Stimulated activated CD8-positive, alpha-beta memory T cell treated with anti-CD3 and anti-CD28 coated beads, Interleukin-12 subunit alpha, Interleukin-12 subunit beta, amount 100 ng/mL, for 4 hours (primary cell): ENCODE measurements around the gene PSME4.
"Not testable (repeated sequence)": the region's sequence is repeated elsewhere in the genome, so short reads cannot be mapped to it uniquely, and the experiment has no call there.

Experiments used
- DNase-seq: peaks from one replicate; pipeline ENCODE4 v3.0.0-alpha.2; 2020; ENCODE audit warnings: low read depth

The PSME4 gene

DNA sequence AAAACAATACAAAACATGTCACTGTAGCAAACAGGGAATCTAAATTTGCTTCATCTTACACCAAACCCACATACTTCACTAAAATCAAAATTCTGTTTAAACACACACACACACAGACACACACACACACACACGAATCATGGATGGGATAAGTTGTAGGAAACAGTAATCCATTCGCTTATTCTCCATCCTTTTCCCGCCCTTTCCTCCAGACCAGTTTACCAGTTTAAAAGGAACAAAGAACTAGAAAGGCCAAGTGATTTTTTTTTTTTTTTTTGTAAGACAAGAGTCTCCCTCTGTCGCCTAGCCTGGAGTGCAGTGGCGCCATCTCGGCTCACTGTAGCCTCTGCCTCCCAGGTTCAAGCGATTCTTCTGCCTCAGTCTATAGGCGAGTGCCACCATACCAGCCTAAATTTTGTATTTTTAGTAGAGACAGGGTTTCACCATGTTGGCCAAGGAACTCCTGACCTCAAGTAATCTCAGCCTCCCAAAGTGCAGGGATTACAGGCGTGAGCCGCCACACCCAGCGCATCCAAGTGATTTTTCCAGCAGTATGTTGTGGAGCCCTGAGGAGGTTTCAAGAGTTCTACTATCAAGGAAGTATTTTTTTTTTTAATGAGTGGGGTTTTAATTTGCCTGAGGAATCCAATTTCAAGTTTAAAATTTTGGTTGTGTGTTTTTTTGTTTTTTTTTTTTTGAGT is 5.7 kb downstream of the PSME4 start:
- no peak for DNase-seq

DNA sequence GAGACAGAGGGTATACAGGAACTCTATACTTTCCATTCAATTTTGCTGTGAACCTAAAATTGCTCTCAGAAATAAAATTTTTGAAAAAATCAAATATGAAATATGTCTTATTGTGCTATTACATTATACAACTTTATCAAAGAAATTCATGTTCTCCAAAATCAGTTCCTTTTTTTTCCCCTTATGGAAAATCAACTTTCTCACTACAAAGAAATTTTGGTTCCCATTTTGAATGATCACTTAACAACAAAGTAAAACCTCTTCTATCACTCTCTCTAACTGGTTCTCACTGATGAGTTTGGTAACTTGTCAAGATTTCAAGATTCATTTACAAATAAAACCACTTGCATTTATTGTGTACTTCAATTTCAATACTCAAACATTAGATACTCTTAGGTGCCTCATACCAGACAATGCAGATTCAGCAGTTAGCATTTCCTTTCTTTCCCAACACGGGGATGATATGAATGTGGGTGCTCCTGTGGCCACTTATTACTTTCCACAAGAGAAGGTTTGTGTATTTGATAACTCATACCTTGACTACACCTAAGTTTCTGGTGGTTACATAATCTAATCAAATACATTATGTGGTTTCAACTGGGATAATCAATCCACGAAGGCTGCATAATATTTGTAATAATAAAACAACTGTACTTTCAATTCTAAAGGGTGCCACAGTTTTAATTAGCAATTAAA is 6.4 kb downstream of the PSME4 start:
- DNase-seq = no peak

DNA sequence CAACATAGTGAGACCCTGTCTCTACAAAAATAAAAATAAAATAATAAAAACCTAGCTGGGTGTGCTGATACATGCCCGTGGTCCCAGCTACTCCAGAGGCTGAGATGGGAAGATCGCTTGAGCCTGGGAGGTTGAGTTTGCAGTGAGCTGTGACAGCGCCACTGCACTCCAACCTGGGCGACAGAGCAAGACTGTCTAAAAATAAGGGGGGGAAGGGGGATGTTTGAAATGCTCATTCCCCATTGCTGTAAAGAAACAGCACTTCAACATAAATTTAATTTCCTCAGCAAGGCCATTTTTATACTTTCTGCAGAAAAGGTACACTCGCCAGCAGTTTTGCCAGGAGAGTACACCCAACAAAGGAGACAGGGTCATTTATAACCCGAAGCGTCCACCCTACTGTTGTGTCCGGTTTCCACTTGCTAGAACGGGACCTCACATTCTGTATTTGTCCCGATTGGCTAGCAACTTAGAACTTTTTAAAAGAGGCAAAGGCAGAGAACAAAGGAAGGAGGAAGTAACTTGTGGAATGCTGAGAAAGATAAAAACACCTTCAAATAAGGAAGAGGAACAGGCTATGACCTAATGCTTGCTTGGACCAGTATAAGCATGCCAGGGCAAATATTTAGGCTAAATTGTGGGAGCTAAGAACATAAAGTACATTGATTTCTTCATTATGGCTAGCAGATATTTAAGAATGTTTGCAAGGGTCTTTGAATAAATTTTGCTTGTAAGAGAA is 9.1 kb downstream of the PSME4 start:
- not testable (repeated sequence) for DNase-seq

DNA sequence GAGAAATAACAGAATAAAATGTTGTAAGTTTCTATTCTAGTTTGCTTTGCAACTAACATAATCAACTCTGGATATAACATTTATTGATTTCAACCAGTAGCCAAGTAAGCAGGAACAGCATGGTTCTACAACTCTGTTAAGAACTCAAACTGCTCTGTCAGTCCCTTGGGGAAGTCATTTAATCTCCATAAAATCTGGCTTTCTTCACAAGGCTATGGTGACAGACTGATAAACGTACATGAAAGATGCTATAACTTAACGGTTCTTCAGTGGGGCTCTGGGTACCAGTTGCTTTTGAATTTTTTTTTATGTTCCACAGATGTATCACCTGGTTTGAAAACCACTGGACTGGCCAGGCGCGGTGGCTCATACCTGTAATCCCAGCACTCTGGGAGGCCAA is 10.3 kb downstream of the PSME4 start:
- no peak for DNase-seq

- DNase-seq = no peak
Measured at GRCh38 chr2:53958443-53958842, 12.3 kb downstream of the PSME4 start.

DNA sequence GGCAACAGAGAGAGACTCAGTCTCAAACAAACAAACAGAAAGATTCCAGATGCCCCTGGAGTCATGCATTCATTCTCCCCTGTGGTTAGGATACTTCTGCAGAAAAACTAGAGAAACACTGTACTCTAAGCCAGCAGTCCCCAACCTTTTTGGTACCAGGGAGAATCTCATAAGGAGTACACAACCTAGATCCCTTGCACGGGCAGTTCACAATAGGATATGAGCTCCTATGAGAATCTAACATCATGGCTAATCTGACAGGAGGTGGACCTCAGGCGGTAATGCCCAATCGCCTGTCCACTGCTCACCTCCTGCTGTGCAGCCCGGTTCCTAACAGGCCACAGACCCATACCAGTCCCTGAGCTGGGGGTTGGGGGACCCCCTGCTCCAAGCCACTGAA is 18.3 kb downstream of the PSME4 start:
- DNase-seq = no peak

GRCh38 chr2:53949457-53949856 is 21.3 kb downstream of the PSME4 start:
- no peak for DNase-seq

DNA sequence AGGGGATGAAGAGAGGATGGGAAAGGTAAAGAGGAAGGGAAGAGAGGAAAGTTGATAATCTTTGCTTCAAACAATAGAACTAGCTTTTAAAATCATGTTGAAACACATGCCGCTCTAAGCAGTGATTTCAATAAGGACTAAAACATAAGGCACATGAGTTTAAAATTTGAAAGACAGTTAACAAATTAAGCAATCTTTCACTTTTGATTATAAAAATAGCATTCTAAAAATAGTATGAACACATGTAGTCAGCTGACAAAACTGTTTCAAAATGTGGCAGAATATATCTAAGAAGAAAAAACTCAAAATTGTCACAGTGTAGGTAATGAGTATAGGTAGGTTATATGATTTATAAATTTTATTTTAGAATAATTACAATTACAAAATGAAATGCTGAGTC is 25.3 kb downstream of the PSME4 start:
- no peak for DNase-seq

DNA sequence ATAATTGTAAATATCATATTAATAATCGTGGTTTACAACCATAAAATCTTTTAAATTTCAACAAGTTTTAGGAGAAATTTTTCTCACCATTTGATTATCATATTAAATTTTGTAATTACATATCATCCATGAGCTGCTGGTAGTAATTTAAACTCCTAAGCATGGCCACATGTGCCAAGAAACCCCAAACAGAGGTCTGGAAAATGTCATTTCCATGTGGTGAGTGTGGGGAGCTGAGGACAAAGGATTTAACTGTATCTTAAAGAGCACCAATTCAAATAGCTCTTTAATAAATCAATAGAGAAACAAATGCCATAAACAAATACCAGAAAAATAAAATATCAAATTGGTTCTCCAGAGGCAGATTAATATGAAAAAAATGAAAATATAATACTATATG is 26.3 kb downstream of the PSME4 start:
- DNase-seq = no peak

- DNase-seq = no peak
Measured at GRCh38 chr2:53942280-53942679, 28.5 kb downstream of the PSME4 start.

GRCh38 chr2:53941749-53942148 is 29.0 kb downstream of the PSME4 start:
- DNase-seq = no peak

DNA sequence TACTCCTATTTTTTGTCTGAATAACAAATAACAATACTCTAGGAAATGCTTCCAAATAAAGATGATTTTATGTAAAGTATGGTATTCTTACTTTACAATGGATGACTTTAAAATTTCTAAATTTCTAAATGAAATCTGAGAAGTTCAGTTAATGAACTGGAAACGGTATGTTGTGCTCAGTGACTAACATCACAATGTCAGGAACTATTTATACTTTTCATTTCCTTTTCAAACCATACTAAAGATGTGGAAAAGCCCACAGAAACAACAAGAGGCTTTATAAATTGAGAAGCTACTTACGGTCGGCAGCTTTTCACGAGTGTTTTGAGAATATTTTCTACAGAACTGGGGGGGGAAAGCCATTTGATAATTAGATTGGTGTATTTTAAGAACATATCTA is 31.1 kb downstream of the PSME4 start:
- DNase-seq = no peak

DNA sequence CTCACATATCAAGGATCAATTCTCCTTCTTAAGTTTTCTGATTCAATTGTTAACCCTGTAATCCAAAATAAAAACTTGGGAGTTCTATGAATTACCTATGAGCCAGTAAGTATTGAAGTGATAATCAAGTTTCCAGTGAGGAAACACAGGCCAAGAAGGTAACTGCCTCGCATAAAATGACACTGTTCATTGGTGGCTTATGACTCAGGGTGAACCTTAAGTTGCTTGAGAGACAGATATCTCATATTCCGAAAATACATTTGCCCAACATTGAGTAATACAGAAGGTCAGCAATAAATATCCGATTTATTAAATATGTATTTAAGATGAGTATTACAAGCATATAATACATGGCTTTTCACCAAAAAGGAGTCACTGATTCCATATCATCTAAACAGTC is 31.9 kb downstream of the PSME4 start:
- no peak for DNase-seq

DNA sequence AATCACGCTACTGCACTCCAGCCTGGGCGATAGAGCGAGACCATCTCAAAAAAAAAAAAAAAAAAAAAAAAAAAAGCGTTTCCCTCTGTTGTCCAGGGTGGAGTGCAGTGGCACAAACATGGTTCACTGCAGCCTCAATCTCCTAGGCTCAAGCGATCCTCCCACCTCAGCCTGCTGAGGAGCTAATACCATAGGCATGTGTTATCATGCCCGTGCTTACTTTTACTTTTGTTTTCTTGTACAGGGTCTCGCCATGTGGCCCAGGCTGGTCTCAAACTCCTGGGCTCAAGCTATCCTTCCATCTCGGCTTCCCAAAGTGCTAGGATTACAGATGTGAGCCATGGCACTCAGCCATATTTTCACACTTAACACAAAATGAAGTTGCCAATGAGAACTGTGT is 37.5 kb downstream of the PSME4 start:
- no peak for DNase-seq

- DNase-seq = not testable (repeated sequence)
Measured at GRCh38 chr2:53926321-53926720, 44.5 kb downstream of the PSME4 start.

DNA sequence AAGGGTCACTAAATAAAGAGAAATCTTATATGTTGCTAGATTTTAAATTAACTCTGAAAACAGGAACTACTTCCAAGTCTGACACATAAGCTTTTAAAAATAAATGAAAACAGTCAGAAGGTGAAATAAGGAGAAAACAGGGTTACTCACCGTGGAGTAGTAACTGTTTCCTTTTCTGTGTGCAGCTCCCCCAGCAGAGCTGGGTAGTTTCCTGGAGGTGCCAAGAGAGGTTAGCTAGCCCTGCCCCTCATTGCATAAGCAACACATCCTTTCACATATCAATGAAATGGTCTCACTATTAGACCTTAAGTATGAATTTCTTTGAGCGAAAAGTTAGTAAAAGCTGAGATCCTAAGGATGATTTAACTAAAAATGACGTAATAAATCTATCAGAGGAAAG is 57.1 kb downstream of the PSME4 start:
- no peak for DNase-seq

- no peak for DNase-seq
Measured at GRCh38 chr2:53911434-53912189, 59.2 kb downstream of the PSME4 start.

- no peak for DNase-seq
Measured at GRCh38 chr2:53907582-53907981, 63.2 kb downstream of the PSME4 start.

DNA sequence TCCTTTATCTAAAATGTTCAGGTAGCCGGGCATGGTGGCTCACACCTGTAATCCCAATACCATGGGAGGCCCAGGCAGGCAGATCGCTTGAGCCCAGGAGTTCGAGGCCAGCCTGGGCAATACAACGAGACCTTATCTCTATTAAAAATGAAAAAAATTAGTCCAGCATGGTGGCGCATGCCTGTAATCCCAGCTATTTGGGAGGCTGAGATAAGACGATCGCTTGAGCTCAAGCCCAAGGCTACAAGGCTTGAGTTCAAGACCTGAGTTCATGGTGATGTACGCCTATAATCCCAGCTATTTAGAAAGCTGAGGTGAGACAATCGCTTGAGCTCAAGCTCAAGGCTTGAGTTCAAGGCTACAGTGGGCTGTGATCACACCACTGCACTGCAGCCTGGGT is 65.4 kb downstream of the PSME4 start:
- no peak for DNase-seq

DNA sequence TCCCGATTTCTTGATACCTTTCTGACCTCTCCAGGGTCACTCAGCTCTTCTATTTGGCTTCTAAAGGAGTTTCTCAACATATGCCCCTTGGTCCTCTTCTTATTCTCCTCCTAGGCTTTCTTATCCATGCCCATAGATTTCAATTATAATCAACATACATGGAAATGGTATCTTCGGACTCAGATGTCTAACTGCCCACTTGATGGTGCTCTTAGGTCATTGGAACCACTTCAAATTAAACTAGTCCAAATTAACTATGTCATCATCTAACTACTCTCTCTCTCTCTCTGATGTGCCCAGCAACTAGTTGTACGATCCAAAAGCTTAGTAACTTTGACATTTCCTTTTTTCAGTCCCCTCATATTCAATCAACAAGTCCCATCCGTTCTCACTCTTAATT is 67.8 kb downstream of the PSME4 start:
- no peak for DNase-seq

- DNase-seq = no peak
Measured at GRCh38 chr2:53901192-53901591, 69.6 kb downstream of the PSME4 start.

GRCh38 chr2:53896864-53897263 is 73.9 kb downstream of the PSME4 start:
- DNase-seq = no peak
